Measurements from ENCODE around the gene CALCOCO2. TPM values are rescaled to one million over a fixed set of nuclear protein-coding genes. Genes with fewer than 3 reads are reported as not detected.
A peak's percentile ranks its signal among the peaks of the same experiment; 100 is the strongest.

Gene CALCOCO2
- total RNA-seq, 1 experiment from 2014 or later, result 8.1 TPM

DNA sequence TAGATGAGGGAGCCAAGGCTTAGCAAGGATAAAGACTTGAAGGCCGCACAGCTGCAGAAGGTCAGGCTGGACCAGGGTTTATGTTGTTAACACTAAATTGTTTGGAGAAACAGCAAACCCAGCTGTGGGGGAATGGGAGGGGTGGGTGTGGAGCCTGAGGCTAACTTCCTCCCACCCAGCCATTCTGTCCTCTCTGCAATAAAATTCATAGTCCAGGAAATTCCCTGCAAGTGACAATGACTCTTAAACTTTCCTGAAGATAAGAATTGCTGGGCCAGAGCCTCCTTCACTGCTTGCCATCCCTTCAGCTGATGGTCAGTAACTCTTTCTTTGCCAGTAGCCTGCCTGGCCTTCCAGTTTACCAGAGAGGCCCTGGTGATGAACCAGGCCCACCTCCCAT, 42.4 kb downstream of the CALCOCO2 start:
- no peak for DNase-seq (ENCODE audit: low spot score)

DNA sequence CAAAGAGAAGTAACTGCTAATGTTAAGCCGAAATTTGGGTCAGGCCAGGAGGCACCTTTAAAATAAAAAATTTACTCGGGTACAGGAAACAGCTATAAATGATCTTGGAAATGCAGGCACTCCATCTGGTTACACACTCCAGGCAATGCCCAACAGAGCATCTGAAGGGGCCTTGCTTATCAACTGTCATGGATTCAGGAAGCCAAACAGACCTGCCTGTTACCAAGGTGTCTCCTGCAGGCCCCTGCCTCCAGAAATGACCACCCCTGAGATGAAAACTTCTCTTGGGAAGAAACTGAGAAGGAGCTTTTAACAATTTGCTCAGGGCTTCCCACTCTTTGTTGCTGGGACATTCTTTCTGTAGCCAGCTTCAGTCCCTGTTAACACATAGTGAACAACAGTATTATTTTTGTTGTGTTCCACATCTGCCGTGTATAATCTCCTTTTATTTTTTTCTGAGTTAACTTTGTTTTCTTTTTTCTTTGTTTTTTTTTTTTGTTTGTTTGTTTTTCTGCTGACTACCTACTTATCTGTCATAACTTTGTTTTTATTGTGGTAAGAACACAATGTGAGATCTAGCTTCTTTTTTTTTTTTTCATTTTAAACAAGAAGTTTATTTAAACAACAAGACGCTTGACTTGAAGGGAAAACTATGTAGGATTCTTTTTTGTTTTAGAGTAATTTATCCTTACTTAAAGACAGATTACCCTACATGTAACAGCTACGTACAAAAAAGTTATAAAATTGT, 43.0 kb downstream of the CALCOCO2 start:
- no peak for DNase-seq (ENCODE audit: low spot score)

DNA sequence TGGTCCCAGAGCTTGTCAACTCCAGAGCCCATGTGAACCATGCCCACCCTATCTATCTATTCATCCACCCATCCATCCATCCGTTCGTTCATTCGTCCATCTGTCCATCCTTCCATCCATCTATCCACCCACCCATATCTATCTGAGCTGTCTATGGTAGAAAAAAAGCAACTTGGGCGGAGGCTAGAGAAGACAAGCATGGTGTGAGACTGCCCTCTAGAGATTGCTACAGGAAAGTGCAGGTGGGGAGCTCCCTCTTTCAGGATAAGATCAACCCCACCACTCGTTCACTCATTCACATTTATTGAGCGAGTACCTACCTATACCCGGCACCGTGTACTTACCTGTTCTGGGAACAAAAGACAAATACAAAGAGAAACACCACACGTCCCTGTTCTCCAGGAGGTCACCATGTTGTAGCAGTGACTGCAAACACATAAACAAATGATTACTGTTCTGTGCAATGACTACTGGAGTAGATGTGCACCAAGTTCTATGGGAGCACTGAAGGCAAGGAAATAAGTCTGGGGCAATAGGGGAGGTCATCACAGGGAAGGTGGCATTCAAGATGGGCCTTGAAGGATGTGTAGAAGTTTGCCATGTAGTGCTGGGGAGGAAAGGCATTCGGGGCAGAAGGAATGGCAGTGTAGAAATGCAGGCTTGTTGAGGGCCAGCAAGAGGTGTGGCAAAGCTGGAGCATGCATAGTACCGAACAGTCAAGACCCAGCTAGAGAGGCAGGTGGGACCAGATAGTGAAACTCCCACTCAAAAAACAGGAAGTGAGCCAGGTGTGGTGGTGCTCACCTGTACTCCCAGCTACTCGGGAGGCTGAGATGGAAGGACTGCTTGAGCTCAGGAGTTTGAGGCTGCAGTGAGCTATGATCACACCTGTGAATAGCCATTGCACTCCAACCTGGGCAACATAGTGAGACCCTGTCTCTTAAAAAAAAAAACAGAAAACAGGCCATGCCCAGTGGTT, 48.4 kb downstream of the CALCOCO2 start:
- peak; percentile 86 for DNase-seq (ENCODE audit: low spot score)

DNA sequence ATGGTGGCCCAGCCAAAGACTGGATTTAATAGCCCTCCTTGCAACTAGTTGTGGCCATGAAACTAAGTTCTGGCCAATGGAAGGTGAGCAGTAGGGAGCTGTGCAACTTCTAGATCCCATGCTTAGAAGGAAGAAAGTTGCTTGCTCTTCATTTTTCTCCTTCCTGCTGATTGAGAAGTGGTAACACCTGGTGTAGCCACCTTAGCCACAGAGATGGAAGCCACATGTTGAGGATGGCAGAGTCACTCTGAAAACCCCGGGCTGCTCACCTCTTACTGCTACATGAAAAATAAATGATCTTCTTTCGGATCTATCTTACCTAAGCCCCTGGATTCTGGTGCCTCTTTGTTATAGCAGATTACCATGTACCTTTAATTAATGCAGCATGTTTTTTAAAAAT, 51.4 kb downstream of the CALCOCO2 start:
- DNase-seq (ENCODE audit: low spot score), result no peak

DNA sequence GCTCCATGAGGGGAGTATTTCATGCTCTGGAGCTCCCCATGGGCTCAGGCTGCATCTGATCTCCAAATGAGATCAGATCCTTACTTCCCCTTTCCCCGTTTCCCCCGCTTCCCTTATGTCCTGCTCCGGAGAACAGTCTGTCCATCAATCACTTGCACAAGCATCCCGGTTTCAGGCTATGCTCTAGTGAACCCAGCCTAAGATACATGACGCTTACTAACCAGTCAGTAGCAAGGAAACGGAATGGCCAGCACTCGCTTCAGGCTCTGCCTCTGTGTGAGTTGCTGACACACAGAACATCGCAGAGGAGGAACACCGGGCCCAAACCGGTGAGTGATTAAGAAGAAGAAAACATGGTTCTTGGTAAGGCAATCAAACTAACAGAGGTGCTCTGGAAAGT, 52.3 kb downstream of the CALCOCO2 start:
- DNase-seq (ENCODE audit: low spot score), result no peak

DNA sequence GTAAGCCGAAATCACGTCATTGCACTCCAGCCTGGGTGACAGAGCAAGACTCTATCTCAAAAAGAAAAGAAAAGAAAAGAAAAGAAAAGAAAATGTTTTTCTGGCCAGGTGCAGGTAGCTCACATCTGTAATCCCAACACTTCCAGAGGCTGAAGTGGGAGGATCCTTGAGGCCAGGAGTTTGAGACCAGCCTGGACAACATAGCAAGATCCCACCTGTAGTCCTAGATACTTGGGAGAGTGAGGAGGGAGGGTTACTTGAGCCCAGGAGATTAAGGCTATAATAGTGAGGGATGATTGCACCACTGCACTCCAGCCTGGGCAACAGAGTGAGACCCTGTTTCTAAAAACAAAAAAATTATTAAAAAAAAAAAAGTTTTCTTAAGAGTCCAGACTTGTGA, 59.3 kb downstream of the CALCOCO2 start:
- no peak for DNase-seq (ENCODE audit: low spot score)

DNA sequence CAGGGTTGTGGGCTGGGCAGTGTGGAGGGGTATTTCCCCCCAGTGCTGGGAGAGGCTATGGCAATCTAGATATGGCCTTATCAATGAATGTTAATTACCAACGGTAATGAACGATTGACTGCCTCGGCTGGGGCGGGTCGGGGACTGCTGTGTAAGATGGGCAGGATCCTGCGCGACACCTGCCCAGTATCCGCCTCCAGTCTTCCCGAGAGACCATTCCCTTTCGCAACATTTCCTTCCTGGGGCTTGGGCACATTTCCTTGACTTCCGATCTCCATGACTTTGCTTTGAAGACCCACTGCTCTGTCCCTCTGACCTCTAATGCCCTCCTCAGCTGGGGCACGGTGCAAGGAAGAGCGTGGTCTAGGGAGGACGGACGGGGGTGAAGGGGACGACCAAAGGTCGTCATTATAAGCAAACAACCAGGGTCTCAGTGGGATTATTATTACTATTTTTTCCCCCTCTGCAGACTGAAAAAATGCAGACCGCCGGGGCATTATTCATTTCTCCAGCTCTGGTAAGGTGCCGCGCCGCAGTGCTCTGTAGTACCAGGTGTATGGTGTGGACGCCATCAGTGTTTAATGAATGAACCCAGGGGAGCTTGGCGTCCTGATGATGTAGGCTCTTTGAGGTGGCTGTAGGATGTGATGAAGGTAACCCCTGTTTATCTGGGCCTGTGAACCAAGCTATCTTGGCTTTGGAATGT, 62.3 kb downstream of the CALCOCO2 start:
- DNase-seq (ENCODE audit: low spot score), result no peak

DNA sequence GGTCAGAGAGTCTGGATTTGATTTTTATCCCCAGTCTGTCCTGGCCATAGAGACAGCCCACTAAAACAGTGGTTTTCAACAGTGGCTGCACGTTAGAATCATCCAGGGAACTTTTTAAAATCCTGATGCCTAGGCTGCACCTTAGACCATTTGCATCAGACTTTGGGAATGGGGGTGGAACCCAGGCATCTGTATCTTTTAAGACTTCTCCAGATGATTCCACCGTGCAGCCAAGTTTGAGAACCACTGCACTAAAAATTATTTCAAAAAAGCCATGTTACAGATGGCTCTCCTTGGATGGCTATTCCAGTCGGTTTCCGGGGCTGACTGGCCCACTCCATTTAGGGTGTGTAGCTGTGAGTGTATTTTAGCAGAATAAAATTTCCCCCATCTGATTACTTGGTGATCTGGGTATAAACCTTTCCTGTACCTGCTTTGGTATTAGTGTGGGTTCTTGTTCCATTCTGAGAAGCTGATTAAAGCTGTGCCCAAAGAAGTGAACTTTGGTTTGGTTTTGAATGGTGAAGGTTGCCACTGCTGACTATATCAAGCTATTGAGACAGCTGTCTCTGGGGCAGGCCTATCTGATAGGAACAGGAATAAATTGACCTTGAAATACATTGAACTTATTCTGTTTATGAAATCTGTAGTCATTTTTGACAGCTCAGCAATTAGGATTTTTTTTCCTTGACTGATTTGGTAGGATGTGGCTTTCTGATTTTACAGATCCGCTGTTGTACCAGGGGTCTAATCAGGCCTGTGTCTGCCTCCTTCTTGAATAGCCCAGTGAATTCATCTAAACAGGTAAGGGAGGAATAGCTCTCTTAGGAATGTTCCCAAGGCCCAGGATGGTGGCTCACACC, 63.0 kb downstream of the CALCOCO2 start:
- DNase-seq (ENCODE audit: low spot score), result no peak

DNA sequence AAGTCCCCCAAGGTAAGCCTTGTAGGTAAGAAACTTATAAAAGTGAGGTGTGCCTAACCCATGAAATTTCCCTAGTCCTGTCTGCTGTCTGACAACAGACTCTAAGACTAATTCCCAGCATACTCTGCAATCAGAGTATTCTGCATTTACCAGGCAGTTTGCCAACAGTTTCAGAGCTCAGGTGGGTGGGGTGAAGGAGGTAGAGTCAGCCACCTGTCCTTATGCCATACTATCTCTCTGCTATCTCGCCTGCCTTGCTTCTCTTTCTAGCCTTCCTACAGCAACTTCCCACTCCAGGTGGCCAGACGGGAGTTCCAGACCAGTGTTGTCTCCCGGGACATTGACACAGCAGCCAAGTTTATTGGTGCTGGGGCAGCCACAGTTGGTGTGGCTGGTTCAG, 64.1 kb downstream of the CALCOCO2 start:
- DNase-seq (ENCODE audit: low spot score), result no peak

DNA sequence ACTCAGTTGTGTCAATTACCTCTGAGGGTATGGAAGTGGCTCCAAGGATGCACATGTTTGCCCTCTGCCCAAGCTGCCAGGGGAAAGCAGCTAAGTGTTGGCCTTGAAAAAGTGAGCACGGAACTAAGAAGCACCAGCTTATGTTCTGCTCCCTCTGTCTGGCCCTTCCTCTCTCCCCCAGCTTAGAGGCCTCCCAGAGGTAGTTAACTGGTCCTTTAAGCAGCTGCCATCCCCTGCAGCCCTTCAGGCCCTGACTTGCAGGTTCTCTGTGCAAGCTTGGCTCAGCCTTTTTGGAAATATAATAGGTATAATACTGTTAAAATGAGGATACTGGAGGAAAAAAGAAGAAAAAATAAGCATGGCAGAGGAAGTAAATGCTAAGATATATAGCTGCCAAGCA, 70.4 kb downstream of the CALCOCO2 start:
- no peak for DNase-seq (ENCODE audit: low spot score)

DNA sequence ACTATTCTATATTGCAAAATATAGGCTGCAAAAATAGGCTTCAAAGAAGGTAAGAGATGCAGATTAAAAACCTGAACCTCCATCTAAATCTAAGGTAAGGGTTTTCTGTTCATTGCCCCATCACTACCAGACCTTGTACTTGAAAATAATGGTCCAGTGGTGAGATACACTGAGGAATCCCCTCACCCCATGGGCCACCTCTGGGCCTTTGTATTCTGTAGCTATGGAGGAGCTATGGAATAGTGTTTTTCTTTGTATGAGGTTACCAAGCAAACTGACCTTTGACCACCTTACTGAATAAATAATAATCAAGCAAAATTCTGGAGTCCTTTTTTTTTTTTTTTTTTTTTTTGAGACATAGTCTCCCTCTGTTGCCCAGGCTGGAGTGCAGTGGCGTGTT, 72.6 kb downstream of the CALCOCO2 start:
- DNase-seq (ENCODE audit: low spot score), result no peak

DNA sequence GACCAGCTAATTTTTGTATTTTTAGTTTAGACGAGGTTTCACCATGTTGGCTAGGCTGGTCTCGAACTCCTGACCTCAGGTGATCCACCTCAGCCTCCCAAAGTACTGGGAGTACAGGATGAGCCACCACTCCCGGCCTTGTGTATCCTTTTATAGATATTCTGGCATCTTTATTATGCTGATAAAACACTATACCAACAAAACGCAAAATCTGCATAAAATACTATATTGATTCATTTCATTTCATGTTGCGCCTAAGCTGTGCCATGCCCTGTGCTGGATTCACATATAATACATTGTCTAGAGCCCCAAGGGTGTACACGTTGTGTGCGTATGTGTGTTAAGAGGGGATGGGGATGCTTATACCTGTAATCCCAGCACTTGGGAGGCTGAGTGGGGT, 73.6 kb downstream of the CALCOCO2 start:
- DNase-seq (ENCODE audit: low spot score), result no peak

DNA sequence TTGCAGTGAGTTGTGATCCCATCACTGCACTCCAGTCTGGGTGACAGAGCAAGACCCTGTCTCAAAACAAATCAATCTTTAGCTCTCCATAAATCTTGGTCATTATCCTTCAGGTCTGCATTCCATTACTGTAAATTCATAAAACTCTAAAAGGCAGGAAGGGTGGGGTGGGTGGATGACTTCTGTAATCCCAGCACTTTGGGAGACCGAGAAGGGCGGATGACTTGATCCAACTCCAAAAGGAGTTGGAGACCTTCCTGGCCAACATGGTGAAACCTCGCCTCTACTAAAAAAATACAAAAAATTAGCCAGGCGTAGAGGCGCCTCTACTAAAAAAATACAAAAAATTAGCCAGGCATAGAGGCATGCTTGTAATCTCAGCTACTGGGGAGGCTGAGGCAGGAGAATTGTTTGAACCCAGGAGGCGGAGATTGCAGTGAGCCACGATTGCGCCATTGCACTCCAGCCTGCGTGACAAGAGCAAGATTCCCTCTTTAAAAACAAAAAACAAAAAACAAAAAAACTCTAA, 75.2 kb downstream of the CALCOCO2 start:
- DNase-seq (ENCODE audit: low spot score), result no peak

DNA sequence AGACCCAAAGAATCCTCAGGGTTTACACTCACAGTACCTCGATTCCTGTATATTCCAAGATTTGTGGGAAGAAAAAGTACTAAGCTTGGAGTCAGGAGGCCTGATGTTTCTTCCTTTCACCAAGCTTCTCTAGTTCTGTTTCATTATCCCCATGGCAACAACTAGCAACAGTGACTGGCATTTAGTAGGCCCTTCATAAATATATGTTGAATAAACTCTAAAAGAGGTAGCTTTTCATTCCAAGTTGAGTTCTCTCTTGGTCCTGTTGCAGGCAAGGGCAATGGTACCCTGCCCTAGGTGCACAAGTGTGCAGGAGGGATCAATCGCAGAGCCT, 76.8 kb downstream of the CALCOCO2 start:
- no peak for DNase-seq (ENCODE audit: low spot score)

DNA sequence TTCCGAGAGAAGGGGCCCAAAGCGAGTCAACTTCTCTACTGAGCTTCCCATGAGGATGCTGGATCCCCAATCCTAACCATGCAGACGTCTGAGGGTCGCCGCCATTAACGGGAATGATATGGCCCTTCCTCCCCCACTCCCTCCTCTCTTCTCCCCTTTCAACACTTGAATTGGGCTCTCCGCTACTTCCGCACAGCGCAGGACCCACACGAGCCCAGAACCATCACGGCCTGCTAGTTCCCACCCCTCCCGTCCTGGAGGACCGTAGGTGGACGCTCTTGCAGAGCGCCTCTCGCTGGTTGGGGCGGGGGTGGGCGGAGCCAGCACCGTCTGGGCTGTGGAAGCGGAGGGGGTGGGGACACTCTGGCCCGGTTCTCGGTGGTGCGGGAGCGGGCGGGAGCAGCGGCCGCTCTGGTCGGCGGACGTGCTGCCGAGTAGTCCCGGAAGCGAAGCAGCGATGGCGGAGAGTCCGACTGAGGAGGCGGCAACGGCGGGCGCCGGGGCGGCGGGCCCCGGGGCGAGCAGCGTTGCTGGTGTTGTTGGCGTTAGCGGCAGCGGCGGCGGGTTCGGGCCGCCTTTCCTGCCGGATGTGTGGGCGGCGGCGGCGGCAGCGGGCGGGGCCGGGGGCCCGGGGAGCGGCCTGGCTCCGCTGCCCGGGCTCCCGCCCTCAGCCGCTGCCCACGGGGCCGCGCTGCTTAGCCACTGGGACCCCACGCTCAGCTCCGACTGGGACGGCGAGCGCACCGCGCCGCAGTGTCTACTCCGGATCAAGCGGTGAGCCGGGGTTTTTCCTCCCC, 77.4 kb downstream of the CALCOCO2 start, which contains the start of gene UBE2Z:
UBE2Z (plus strand) TSS at position 361 of the 797 bp plus-strand sequence; CDS start at position 458, 97 bp downstream.
- peak; percentile 97 for DNase-seq (ENCODE audit: low spot score)

DNA sequence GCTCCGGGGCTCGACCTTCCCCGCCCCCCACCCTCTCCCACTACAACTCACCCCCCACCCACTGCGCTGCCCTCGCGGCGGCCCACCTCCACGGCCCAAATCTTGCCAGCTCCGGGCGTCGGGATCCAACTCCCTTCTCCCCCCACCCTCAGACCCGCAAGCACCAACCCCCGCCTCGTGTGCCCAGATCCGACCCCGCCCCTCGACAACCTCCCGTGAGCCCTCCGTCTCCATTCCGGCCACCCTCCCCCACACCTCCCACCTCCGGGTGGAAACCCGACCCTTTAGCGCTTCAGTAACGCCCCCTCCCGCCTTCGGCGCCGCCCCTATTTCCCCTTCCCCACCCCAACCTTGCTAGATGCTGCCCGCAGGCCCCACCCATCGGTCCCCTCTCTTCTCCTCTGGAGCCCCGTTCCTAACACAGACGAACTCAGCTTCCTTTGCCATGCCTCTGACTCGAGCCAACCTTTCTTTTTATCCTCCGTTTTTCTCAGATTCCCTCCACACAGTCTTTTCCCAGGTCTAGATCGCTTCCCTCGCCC, 78.1 kb downstream of the CALCOCO2 start:
- DNase-seq (ENCODE audit: low spot score), result peak; percentile 60

DNA sequence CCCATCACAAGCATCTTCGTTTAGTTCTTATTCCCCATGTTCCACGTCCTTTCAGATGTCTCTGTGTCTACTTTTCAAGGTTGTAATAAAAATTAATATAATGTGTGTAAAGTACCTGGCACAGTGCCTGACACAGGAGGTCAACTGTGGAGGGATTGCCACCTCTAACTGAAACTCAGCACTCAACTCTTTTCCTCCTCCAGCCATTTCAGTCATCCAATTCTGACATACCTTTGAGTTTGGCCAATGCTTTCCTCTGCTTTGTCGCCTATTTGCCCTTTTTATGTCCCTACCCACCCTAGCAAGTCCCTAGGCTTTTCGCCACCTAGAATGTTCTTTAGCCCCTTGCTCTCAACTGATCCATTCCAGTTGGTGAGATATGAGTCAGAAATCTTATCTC, 78.9 kb downstream of the CALCOCO2 start:
- no peak for DNase-seq (ENCODE audit: low spot score)

DNA sequence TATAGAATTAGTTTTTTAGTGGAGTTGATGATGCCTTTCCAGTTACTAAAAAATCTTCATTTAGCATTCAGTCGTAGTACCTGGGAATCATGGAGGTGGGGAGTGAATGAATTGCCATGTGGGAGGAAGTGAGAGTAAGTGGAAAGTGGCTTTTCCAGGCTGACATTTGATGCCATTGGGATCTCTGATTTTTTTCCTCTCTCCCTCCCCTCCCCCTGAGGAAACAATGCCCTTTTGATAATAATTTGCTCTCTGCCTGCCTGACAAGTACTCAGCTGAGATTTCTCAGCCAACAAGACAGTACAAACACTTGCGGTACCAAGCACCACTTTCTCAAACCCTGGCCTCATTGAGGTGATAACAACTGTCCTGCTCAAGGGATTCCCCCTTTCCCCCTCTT, 79.5 kb downstream of the CALCOCO2 start:
- no peak for DNase-seq (ENCODE audit: low spot score)

DNA sequence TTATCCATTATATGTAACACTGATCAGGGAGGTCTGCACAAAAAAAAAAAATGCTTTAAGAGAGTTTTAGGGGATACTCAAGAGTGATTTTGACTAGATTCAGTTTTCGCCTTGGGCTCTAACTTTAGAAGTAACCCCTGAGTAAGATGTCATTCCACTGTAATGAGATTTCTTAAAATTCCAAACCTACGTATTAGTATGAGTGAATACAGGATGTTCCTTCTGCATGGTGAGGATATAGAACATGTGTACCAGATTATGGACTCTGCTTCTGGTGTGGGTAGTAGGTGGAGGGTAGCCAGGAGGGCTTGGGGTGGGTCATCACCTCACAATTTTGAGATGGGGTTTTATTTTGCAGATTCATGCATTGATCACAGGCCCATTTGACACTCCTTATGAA, 81.6 kb downstream of the CALCOCO2 start:
- no peak for DNase-seq (ENCODE audit: low spot score)
